Lower lobe of right lung (tissue), 2 donors: Measurements from ENCODE around the gene ISG15. TPM values are rescaled to one million over a fixed set of nuclear protein-coding genes. Genes with fewer than 3 reads are reported as not detected.

Experiments
- ATAC-seq, 2 donors: fragments of 200-7000 bp; cut with Tn5 transposase; one replicate each; pipeline ENCODE4 v1.9.1; 2020 to 2022; ENCODE audit warnings: mild to moderate bottlenecking in 2 of 2, moderate library complexity in 2 of 2
- DNase-seq: peaks from one replicate; pipeline ENCODE4 v3.0.0-alpha.2; 2020
- H3K27ac ChIP-seq: fragments of 200-600 bp; one replicate; pipeline ENCODE4 v1.8.0; 2022
- H3K27me3 ChIP-seq: fragments of 200-600 bp; one replicate; pipeline ENCODE4 v1.8.0; 2022; ENCODE audit warnings: low read depth
- H3K36me3 ChIP-seq: fragments of 200-600 bp; one replicate; pipeline ENCODE4 v1.8.0; 2022; ENCODE audit warnings: mild to moderate bottlenecking
- H3K4me1 ChIP-seq: fragments of 200-600 bp; one replicate; pipeline ENCODE4 v1.8.0; 2022
- H3K4me3 ChIP-seq: fragments of 200-600 bp; one replicate; pipeline ENCODE4 v1.8.0; 2022; ENCODE audit warnings: mild to moderate bottlenecking
- H3K9me3 ChIP-seq: fragments of 200-600 bp; one replicate; pipeline ENCODE4 v1.8.0; 2022
- intact Hi-C: fragments of 100-400 bp; cut with DNase I; formaldehyde crosslinking; loops from one replicate; pipeline ENCODE4 v1.11.0; 2022
- total RNA-seq: library from RNA; stranded (reverse); fragmentation: NEBNext Ultra II Directional; extraction: Animal tissue kit (Norgen Biotek cat#: 25700); gene quantifications from one replicate; pipeline ENCODE4 v1.2.1, GENCODE V29; 2021
- TF ChIP-seq, protein P1 (sequence below): fragments of 200-600 bp; IDR thresholded peaks from one replicate; pipeline ENCODE4 v1.8.0; 2022; ENCODE audit warnings: antibody characterized with exemption, mild to moderate bottlenecking
- donor health status: DM: no; HTN: yes; CAD: no; lungs with severe emphysema.

Gene ISG15
- total RNA-seq, 1 donor from 2014 or later = 76.9 TPM

DNA sequence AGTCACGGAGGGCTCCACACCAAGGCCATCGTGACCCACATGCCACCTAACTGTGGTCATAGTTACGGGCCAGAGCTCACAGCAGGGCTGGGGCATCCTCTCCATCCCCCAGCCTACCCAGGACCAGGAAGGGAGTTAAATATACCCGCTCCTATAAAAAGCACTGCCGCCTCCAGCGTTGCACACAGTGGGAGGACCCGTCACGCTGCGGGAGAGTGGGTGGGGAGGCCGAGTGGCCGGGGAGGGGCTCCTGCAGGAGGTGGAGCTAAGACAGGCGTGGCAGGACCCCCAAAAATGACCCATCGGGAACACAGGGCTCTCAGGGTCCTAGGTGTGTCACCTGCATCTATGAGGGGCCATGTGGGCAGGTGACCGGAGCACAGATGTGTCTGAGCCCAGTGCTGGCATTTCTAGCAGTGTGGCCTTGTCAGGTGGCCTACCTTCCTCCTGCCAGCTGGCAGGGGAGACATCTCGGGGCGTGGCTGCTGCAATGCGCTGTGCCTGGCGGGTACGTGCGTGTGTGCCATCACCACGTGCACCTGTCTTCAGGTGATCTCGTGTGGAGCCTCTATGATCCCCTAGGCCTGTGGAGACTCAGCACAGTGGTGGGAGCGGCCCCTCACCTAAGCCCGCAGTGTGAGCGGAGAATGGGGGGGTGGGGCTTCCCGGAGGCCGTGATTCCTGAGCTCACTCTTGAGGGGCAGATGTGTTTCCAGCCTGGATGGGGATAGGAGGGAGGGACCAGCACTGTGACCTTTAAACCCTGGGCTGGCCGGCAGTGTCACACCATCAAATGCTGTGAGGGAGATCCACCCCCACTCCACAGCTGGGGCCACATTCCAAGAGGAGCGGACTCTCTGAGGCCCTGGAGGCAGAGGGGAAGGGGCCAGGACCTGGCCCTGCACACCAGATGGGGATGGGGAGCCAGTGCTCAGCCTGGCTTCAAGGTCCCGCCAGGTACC, 24.4 kb downstream of the ISG15 start:
- peaks cover 29% of the 10 kb centered on the region for H3K27me3 ChIP-seq
- intact Hi-C loops = no loop called here
- DNase-seq = no peak
- H3K9me3 ChIP-seq = no peaks in the 10 kb centered on the region
- H3K36me3 ChIP-seq = no peaks in the 10 kb centered on the region
- peaks cover 24% of the 10 kb centered on the region for H3K4me1 ChIP-seq
- no peak for ATAC-seq
- TF ChIP-seq, protein P1, sequence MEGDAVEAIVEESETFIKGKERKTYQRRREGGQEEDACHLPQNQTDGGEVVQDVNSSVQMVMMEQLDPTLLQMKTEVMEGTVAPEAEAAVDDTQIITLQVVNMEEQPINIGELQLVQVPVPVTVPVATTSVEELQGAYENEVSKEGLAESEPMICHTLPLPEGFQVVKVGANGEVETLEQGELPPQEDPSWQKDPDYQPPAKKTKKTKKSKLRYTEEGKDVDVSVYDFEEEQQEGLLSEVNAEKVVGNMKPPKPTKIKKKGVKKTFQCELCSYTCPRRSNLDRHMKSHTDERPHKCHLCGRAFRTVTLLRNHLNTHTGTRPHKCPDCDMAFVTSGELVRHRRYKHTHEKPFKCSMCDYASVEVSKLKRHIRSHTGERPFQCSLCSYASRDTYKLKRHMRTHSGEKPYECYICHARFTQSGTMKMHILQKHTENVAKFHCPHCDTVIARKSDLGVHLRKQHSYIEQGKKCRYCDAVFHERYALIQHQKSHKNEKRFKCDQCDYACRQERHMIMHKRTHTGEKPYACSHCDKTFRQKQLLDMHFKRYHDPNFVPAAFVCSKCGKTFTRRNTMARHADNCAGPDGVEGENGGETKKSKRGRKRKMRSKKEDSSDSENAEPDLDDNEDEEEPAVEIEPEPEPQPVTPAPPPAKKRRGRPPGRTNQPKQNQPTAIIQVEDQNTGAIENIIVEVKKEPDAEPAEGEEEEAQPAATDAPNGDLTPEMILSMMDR = no peak
- no peak overlapping the region for H3K4me3 ChIP-seq
- no peak overlapping the region for H3K27ac ChIP-seq

- no peaks in the 10 kb centered on the region for H3K9me3 ChIP-seq
- DNase-seq (no peak), ATAC-seq (no peak)
- peaks cover 18% of the 10 kb centered on the region for H3K4me1 ChIP-seq
- intact Hi-C loops = no loop called here
- H3K4me3 ChIP-seq = no peak overlapping the region
- no peak overlapping the region for H3K27ac ChIP-seq
- no peaks in the 10 kb centered on the region for H3K36me3 ChIP-seq
- TF ChIP-seq, protein P1 = no peak
- H3K27me3 ChIP-seq = peaks cover 21% of the 10 kb centered on the region
Measured at GRCh38 chr1:1038694-1039093, 25.4 kb downstream of the ISG15 start.

- Histone ChIP-seq H3K27me3 (peaks cover 15% of the 10 kb centered on the region), H3K4me1 (peaks cover 18% of the 10 kb centered on the region), H3K36me3 (peaks cover 6% of the 10 kb centered on the region), H3K9me3 (no peaks in the 10 kb centered on the region), H3K27ac (no peak overlapping the region), H3K4me3 (no peak overlapping the region)
- DNase-seq = no peak
- no peak for ATAC-seq
- TF ChIP-seq, protein P1 = no peak
- intact Hi-C loops = no loop called here
Measured at GRCh38 chr1:1039145-1039910, 26.0 kb downstream of the ISG15 start.

GRCh38 chr1:1040004-1040991, 27.0 kb downstream of the ISG15 start:
- Histone ChIP-seq H3K36me3 (peaks cover 10% of the 10 kb centered on the region), H3K4me3 (peak overlapping the region; percentile 56), H3K9me3 (no peaks in the 10 kb centered on the region), H3K27ac (no peak overlapping the region), H3K4me1 (peaks cover 18% of the 10 kb centered on the region), H3K27me3 (peaks cover 9% of the 10 kb centered on the region)
- intact Hi-C loops = no loop called here
- DNase-seq = peak; percentile 84
- peak; percentile 85 to 86 for ATAC-seq
- TF ChIP-seq, protein P1 = no peak

DNA sequence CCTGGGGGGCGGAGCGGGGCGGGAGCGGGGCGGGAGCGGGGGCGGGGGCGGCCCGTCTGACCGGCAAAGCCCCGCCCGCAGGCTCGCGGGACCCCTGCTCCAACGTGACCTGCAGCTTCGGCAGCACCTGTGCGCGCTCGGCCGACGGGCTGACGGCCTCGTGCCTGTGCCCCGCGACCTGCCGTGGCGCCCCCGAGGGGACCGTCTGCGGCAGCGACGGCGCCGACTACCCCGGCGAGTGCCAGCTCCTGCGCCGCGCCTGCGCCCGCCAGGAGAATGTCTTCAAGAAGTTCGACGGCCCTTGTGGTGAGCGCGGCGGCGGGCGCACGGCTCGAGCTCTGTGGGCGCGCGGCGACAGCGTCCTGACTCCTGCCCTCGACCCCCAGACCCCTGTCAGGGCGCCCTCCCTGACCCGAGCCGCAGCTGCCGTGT, 27.8 kb downstream of the ISG15 start:
- TF ChIP-seq, protein P1 = no peak
- ATAC-seq (no peak), DNase-seq (no peak)
- peaks cover 9% of the 10 kb centered on the region for H3K27me3 ChIP-seq
- H3K9me3 ChIP-seq = no peaks in the 10 kb centered on the region
- no peak overlapping the region for H3K4me3 ChIP-seq
- intact Hi-C loops = no loop called here
- peaks cover 19% of the 10 kb centered on the region for H3K36me3 ChIP-seq
- H3K27ac ChIP-seq = no peak overlapping the region
- H3K4me1 ChIP-seq = peaks cover 18% of the 10 kb centered on the region
